Breast epithelium (tissue), 3 donors: ENCODE data around the gene TECR.

Experiments used
- POLR2A ChIP-seq: fragments of 450-650 bp; IDR thresholded peaks from one replicate; pipeline ENCODE4 v1.6.1; 2016; ENCODE audit warnings: antibody characterized with exemption, mild to moderate bottlenecking, moderate library complexity
- TF ChIP-seq, protein P1 (sequence below), 3 donors: fragments of 450-650 bp; IDR thresholded peaks; one replicate each; pipeline ENCODE4 v1.5.1; 2016 to 2017; ENCODE audit warnings: antibody characterized with exemption in 3 of 3, mild to moderate bottlenecking in 3 of 3, moderate library complexity in 3 of 3

GRCh38 chr19:14503285-14503684, 26.1 kb upstream of the TECR start:
- TF ChIP-seq, protein P1, sequence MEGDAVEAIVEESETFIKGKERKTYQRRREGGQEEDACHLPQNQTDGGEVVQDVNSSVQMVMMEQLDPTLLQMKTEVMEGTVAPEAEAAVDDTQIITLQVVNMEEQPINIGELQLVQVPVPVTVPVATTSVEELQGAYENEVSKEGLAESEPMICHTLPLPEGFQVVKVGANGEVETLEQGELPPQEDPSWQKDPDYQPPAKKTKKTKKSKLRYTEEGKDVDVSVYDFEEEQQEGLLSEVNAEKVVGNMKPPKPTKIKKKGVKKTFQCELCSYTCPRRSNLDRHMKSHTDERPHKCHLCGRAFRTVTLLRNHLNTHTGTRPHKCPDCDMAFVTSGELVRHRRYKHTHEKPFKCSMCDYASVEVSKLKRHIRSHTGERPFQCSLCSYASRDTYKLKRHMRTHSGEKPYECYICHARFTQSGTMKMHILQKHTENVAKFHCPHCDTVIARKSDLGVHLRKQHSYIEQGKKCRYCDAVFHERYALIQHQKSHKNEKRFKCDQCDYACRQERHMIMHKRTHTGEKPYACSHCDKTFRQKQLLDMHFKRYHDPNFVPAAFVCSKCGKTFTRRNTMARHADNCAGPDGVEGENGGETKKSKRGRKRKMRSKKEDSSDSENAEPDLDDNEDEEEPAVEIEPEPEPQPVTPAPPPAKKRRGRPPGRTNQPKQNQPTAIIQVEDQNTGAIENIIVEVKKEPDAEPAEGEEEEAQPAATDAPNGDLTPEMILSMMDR (IDR thresholded peaks at IDR 0.05) = no peak
- TF ChIP-seq POLR2A = no peak
